NCI-H748 (cell line): ENCODE results near the gene SEL1L.
"Not testable (repeated sequence)": the region's sequence is repeated elsewhere in the genome, so short reads cannot be mapped to it uniquely, and the experiment has no call there.

Source experiments
- DNase-seq: peaks from one replicate; lab custom pipeline; 2025; ENCODE audit not compliant: unreplicated experiment; lab: John Stamatoyannopoulos, UW

The SEL1L gene

DNA sequence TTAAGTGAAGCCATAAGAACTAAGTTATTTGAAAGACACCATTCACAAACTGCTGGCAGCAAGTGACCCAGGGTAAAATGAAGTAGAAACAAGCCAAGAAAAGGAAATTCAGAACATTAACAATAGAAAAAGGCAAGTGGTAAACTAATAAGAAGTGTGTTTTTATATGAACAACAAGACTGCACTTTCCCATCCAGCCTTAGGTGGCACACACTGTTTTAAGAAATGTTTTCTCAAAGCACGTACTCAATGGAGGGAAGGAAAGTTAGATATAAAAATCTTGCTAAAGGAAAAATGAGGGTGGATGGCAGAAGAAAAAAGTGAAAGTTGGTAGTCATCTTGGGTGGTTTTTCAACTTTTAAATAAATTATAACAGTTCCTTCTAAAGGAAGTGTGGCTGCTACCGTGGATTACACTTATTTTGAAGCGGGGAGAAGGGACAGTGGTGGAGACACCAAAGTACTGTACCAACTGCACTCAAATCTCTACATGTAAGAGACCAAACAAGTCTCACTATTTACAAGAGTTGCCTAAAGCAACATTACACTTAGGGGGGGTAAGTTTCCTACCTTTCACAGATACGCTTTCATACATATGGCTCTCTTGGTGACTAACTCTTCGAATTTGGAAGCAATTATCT lies 58.8 kb downstream of the SEL1L start:
- DNase-seq, result no peak

DNA sequence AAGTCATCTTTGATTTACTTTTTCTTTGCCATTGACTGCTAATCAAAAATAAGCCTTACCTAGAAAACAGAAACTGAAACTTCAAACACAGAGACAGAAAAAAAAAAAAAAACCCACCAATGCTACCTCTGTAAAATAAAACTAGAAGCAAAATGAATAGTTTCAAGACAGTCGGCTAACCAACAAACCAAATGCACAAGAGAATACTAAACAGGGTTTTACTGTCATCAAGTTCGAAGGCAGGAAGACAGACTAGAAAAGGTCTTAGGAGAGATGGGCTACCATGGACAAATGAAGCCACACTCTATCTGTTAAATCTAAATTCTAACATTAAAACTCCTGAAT lies 59.5 kb downstream of the SEL1L start:
- DNase-seq, result no peak

GRCh38 chr14:81473456-81474147 lies 60.1 kb downstream of the SEL1L start:
- DNase-seq, result no peak

GRCh38 chr14:81472096-81472800 lies 61.4 kb downstream of the SEL1L start:
- DNase-seq, result no peak

DNA sequence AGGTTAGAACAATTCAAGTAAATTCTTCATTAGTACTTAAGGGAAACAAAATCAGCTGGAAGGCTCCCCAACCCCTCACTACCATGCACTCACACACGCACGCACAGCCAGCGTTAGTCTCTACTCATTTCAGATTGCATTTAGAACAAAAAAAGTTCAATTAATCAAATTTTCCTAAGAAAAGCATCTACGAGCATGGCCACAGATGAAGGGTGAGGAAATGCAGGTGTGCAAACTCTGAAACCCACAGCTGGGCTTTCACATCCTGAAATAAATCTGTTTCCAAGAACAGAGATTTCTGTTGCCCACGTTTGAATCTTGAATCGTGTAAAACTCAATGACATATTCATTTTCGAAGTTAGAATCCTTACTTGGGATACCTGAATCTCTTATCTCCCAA lies 62.6 kb downstream of the SEL1L start:
- no peak for DNase-seq

DNA sequence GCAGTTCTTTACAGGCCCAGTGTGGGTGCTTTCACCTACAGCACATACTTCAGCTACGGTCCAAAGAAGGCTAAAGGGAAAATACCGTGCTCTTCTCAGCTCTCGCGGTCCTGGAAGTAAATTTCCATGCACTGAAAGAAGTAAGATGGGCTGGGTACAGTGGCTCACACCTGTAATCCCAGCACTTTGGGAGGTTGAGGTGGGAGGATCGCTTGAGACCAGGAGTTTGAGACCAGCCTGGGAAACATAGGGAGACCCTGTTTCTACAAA lies 63.2 kb downstream of the SEL1L start:
- not testable (repeated sequence) for DNase-seq

DNA sequence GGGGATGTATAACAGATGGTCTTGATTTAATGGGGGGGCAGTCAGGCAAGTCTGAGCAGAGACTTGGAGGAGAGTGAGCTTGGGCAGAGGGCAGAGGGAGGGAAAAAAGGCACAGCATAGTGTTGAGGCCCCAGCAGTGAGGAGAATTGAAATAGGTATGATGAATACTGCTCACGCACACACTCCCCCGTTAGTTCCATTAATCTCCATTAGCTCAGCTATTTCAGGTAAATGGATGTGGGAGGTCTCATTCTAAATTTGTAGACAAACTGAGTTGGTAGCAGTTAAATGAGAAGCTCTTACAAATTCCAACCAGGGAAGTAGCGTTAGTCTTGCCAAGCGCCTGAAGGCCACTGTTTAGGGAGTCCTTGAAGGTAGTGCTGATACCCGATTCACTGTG lies 66.8 kb downstream of the SEL1L start:
- no peak for DNase-seq

- no peak for DNase-seq
These were observed 68.0 kb downstream of the SEL1L start for GRCh38 chr14:81465507-81466228.

GRCh38 chr14:81465003-81465392 lies 68.7 kb downstream of the SEL1L start:
- DNase-seq, result not testable (repeated sequence)

- peak; percentile 52 for DNase-seq
These were observed 69.2 kb downstream of the SEL1L start for GRCh38 chr14:81464253-81465002.

DNA sequence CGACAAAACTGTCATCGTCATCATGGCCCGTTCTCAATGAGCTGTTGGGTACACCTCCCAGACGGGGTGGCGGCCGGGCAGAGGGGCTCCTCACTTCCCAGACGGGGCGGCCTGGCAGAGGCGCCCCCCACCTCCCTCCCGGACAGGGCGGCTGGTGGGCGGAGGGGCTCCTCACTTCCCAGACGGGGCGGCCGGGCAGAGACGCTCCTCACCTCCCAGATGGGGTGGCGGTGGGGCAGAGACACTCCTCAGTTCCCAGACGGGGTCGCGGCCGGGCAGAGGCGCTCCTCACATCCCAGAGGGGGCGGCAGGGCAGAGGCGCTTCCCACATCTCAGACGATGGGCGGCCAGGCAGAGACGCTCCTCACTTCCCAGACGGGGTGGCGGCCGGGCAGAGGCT lies 71.3 kb downstream of the SEL1L start:
- DNase-seq, result not testable (repeated sequence)

GRCh38 chr14:81459912-81460311 lies 73.7 kb downstream of the SEL1L start:
- DNase-seq, result no peak

- no peak for DNase-seq
These were observed 75.3 kb downstream of the SEL1L start for GRCh38 chr14:81458352-81458751.

- no peak for DNase-seq
These were observed 78.3 kb downstream of the SEL1L start for GRCh38 chr14:81455390-81455789.

DNA sequence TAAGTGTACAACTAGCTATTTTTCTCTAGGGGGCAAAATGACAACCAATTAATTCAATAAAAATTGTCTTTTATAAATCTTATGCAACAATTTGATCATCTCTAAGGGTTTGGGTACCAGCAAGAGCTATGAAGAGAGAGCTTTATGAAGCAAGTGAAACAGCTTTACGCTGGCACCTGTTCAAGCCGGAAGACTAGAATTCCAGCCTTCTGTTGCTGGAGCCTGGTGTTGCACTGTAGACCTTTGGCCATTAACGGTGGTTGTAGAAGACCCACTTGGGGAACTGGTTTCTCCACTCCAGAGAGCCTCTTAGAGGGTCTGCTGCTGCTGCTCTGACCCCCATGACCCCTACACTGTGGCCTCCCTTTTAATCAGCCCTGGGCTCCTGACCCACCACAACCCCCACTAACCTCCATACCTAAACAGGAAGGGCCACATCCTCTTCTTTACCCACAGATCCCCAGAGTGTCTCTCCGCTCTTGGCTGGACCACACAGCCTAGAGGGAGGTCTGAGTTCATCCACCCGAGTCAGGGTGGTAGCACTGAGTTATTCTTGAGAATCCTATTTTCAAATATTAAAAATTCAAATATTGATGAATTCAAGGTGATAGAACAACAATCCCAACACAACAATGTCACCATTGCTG lies 79.0 kb downstream of the SEL1L start:
- no peak for DNase-seq

DNA sequence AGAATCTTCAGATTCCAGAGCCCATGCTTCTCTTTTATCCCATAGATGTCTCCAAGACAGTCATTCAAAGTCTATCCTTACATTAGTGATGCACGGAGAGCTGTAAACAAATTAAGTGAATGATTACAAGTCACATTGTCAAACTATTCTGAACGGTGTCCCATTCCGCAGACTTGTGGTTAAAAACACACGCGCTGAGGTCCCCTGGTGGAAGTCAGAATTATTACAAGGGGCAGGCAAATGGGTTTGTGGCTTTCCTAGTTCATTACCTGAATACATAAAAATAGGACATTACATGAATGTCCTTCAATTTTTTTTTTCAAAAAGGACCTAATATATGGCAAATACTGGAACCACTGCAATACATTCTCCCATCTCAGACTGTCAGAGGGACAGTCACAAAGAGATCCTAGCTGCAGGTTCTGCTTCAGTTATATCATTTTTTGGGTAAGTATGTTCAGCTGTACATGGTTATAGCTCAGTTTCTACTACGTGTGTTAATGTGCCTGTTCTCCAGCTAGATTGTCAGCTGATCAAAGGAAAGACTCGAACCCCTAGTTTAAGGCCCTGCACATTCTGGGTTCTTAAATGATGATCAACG lies 80.4 kb downstream of the SEL1L start:
- peak; percentile 75 for DNase-seq

- DNase-seq, result no peak
These were observed 81.1 kb downstream of the SEL1L start for GRCh38 chr14:81452341-81453133.

- no peak for DNase-seq
These were observed 82.7 kb downstream of the SEL1L start for GRCh38 chr14:81450976-81451375.

- DNase-seq, result no peak
These were observed 83.5 kb downstream of the SEL1L start for GRCh38 chr14:81450100-81450531.

GRCh38 chr14:81449576-81449975 lies 84.1 kb downstream of the SEL1L start:
- DNase-seq, result no peak
